Mammary epithelial cell (primary cell): ENCODE measurements around the gene NANOS2.

ENCODE experiments used
- CTCF ChIP-seq, 2 donors: IDR thresholded peaks in 1 of 2; conservative IDR thresholded peaks in 1 of 2; 2 replicates each; pipeline ENCODE4 v1.5.1; 2011 to 2012; ENCODE audit warnings: inconsistent platforms in 2 of 2, low read length in 2 of 2, mild to moderate bottlenecking in 2 of 2, control low read depth in 1 of 2, low read depth in 1 of 2; ENCODE audit not compliant: insufficient read depth in 1 of 2; ENCODE audit errors: extremely low read depth in 1 of 2
- EZH2 ChIP-seq: IDR thresholded peaks from 2 replicates; pipeline ENCODE4 v1.6.1; 2012; ENCODE audit warnings: low read length, inconsistent platforms, borderline replicate concordance

- TF ChIP-seq CTCF (conservative IDR thresholded peaks at IDR 0.05 in 1 of 2, IDR thresholded peaks at IDR 0.05 in 1 of 2; ENCODE audit: extremely low read depth in 1 of 2, insufficient read depth in 1 of 2, low read depth in 1 of 2, low read length in 2 of 2) (no peak), EZH2 (no peak)
These were observed 5.9 kb upstream of the NANOS2 start for GRCh38 chr19:45920458-45920857.
